ENCODE data around the gene GJD3. TPM values are rescaled to one million over a fixed set of nuclear protein-coding genes. Genes with fewer than 3 reads are reported as not detected.

GJD3 gene
- total RNA-seq, 2 experiments from 2014 or later, result not detected

DNA sequence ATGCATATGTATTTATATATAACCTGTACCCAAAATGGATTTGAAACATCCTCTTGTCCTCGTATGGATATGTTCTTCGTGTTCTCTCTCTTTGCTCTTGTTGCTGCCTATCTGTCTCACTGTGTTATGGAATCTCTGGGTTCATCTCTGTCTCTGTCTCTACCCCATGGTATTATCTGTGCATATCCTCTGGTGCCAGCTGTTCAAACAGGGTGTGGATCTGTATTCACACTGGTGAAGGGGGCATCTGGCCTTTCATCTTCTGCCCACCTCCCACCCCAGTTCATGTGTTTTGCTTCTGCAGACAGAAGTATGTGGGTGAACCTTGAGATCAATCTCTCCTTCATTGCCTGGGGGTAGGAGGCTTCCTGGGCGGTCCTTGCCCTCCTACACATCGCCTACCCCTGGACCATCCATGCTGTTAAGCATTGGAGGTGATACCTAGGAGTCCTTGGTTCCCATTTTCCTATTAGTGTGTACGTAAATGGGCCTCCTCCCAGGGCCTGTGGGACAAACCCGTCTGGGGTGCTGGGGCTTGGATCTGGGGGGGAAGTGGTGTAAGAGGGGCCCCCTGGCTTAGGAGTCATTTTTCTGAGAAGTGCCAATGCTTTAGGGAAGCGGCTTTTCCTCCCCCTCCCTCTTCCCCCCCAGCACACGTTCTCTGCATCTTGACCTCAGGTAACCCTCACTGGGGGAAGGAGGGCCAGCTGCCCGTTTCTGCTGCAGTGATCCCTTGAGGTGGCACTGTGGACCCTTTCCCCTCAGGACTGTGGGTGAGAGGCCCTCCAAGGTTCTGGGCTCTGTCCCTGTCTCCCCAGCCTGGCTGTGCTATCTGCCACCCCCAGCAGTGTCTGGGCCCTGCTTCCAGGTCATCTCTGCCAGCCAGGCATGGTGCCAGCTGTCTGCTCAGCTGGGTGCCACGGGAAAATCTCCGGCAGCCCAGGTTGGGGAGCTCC lies 34.4 kb downstream of the GJD3 start:
- Histone ChIP-seq H3K79me2 (ENCODE audit: insufficient read depth, low read depth, low read length) (no peaks in the 10 kb centered on the region), H3K27ac (ENCODE audit: low read depth, low read length, poor library complexity, severe bottlenecking) (no peak overlapping the region), H3K9me2 (ENCODE audit: insufficient read depth, low read length) (no peaks in the 10 kb centered on the region), H3K4me2 (ENCODE audit: low read length) (no peak overlapping the region), H4K20me1 (ENCODE audit: insufficient read depth, low read length) (peaks cover 14% of the 10 kb centered on the region; the same call in 1 of the 2 replicates), H2AFZ (ENCODE audit: low read length) (no peak overlapping the region), H3K9me3 (ENCODE audit: low read length) (no peaks in the 10 kb centered on the region), H3K36me3 (ENCODE audit: insufficient read depth, low read length) (no peaks in the 10 kb centered on the region), H3K4me3 (ENCODE audit: low read depth, low read length, poor library complexity, severe bottlenecking) (no peak overlapping the region), H3K4me1 (ENCODE audit: insufficient read depth, low read length, poor library complexity, severe bottlenecking) (peaks cover 37% of the 10 kb centered on the region)
- DNase-seq (ENCODE audit: low spot score), result no peak
- intact Hi-C loops (cut with micrococcal nuclease; ENCODE audit: unreplicated experiment), result no loop called here
- BruUV-seq (replicated peaks), result no TSS peak
- ChIA-PET CTCF (ENCODE audit: unreplicated experiment) (no interaction called here), POLR2A (no interaction called here)
- no peak for TF ChIP-seq EZH2phosphoT487 (IDR thresholded peaks at IDR 0.05; ENCODE audit: borderline replicate concordance, low read depth, low read length)
- TF ChIP-seq, protein P1, sequence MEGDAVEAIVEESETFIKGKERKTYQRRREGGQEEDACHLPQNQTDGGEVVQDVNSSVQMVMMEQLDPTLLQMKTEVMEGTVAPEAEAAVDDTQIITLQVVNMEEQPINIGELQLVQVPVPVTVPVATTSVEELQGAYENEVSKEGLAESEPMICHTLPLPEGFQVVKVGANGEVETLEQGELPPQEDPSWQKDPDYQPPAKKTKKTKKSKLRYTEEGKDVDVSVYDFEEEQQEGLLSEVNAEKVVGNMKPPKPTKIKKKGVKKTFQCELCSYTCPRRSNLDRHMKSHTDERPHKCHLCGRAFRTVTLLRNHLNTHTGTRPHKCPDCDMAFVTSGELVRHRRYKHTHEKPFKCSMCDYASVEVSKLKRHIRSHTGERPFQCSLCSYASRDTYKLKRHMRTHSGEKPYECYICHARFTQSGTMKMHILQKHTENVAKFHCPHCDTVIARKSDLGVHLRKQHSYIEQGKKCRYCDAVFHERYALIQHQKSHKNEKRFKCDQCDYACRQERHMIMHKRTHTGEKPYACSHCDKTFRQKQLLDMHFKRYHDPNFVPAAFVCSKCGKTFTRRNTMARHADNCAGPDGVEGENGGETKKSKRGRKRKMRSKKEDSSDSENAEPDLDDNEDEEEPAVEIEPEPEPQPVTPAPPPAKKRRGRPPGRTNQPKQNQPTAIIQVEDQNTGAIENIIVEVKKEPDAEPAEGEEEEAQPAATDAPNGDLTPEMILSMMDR (conservative IDR thresholded peaks at IDR 0.05; ENCODE audit: low read length), result no peak

DNA sequence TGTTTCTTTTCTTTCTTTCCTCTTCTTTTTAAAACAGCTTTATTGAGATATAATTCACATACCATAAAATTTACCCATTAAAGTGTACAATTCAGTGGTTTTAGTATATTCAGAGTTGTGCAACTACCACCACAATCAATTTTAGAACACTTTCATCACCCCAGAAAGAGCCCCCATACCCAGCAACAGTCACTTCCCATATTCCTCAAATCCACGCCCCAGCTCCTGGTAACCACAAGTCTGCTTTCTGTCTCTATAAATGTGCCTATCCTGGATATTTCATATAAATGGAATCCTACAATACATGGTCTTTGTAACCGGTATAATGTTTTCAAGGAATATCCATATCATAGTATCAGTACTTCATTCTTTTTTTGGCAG lies 36.2 kb downstream of the GJD3 start:
- Histone ChIP-seq H3K4me2 (ENCODE audit: low read length) (no peak overlapping the region), H2AFZ (ENCODE audit: low read length) (no peak overlapping the region), H4K20me1 (ENCODE audit: insufficient read depth, low read length) (peaks cover 14% of the 10 kb centered on the region; the same call in 1 of the 2 replicates), H3K79me2 (ENCODE audit: insufficient read depth, low read depth, low read length) (no peaks in the 10 kb centered on the region), H3K9me3 (ENCODE audit: low read length) (no peaks in the 10 kb centered on the region), H3K4me1 (ENCODE audit: insufficient read depth, low read length, poor library complexity, severe bottlenecking) (peaks cover 53% of the 10 kb centered on the region), H3K36me3 (ENCODE audit: insufficient read depth, low read length) (no peaks in the 10 kb centered on the region), H3K27ac (ENCODE audit: low read depth, low read length, poor library complexity, severe bottlenecking) (no peak overlapping the region), H3K4me3 (ENCODE audit: low read depth, low read length, poor library complexity, severe bottlenecking) (no peak overlapping the region), H3K9me2 (ENCODE audit: insufficient read depth, low read length) (no peaks in the 10 kb centered on the region)
- ChIA-PET POLR2A (interaction anchor here (0.7 to 2.9 kb wide), 5 partner anchors 11 to 112 kb away, joined by 3 to 13 read pairs (median 4); no protein-coding TSS in a partner anchor), CTCF (ENCODE audit: unreplicated experiment) (no interaction called here)
- DNase-seq (ENCODE audit: low spot score), result no peak
- intact Hi-C loops (cut with micrococcal nuclease; ENCODE audit: unreplicated experiment), result no loop called here
- BruUV-seq (replicated peaks), result no TSS peak
- TF ChIP-seq, protein P1 (conservative IDR thresholded peaks at IDR 0.05; ENCODE audit: low read length), result no peak
- no peak for TF ChIP-seq EZH2phosphoT487 (IDR thresholded peaks at IDR 0.05; ENCODE audit: borderline replicate concordance, low read depth, low read length)

Measured in OCI-LY7 (cell line).